Measurements from ENCODE around the gene LRFN3. TPM values are rescaled to one million over a fixed set of nuclear protein-coding genes. Genes with fewer than 3 reads are reported as not detected.

LRFN3 gene
- total RNA-seq = 1.4 and 1.6 TPM in 2 replicates

GRCh38 chr19:35935911-35936737 is at the start of gene LRFN3:
LRFN3 (plus strand) TSS chr19:35936374; CDS start chr19:35939426, 3,052 bp downstream.

GRCh38 chr19:35901854-35902661 is 34.1 kb upstream of the LRFN3 start, which contains the start of gene HCST:
HCST (plus strand) TSS chr19:35902529; CDS start chr19:35902594, 65 bp downstream.

GRCh38 chr19:35908010-35908441 is 28.1 kb upstream of the LRFN3 start, which contains the start of gene TYROBP:
TYROBP (minus strand) TSS chr19:35908295; CDS start chr19:35908228, 67 bp downstream.

Other genes with a start within 250 kb of the LRFN3 start
- gene ZBTB32, start 231.8 kb upstream of the LRFN3 start, total RNA-seq = not detected in 2 replicates
- 2.7 and 6.8 TPM in 2 replicates for gene KMT2B, start 218.4 kb upstream of the LRFN3 start, total RNA-seq
- 0.32 and 0.77 TPM in 2 replicates for gene IGFLR1, start 193.9 kb upstream of the LRFN3 start, total RNA-seq
- 10.7 and 10.9 TPM in 2 replicates for gene U2AF1L4, start 191.0 kb upstream of the LRFN3 start, total RNA-seq
- gene PSENEN, start 190.7 kb upstream of the LRFN3 start, total RNA-seq = 9.1 and 11.3 TPM in 2 replicates
- 11.2 and 11.8 TPM in 2 replicates for gene LIN37, start 187.8 kb upstream of the LRFN3 start, total RNA-seq
- 96.5 and 248 TPM in 2 replicates for gene HSPB6, start 179.3 kb upstream of the LRFN3 start, total RNA-seq
- gene PROSER3, start 178.2 kb upstream of the LRFN3 start, total RNA-seq = 2.9 and 3.2 TPM in 2 replicates
- gene ARHGAP33, start 160.8 kb upstream of the LRFN3 start, total RNA-seq = 5.0 and 7.9 TPM in 2 replicates
- gene PRODH2, start 123.5 kb upstream of the LRFN3 start, total RNA-seq = not detected in 2 replicates
- 0.16 TPM in 1 of 2 replicates, not detected in the other for gene NPHS1, start 83.9 kb upstream of the LRFN3 start, total RNA-seq
- 0.09 TPM in 1 of 2 replicates, not detected in the other for gene KIRREL2, start 79.5 kb upstream of the LRFN3 start, total RNA-seq
- 6.0 and 11.0 TPM in 2 replicates for gene APLP1, start 67.8 kb upstream of the LRFN3 start, total RNA-seq
- 2.2 and 4.9 TPM in 2 replicates for gene NFKBID, start 35.8 kb upstream of the LRFN3 start, total RNA-seq
- gene HCST, start 33.8 kb upstream of the LRFN3 start, total RNA-seq = 2.5 and 3.2 TPM in 2 replicates
- not detected in 2 replicates for gene TYROBP, start 28.1 kb upstream of the LRFN3 start, total RNA-seq
- gene SDHAF1, start 58.8 kb downstream of the LRFN3 start, total RNA-seq = 10.5 and 11.5 TPM in 2 replicates
- gene SYNE4, start 72.4 kb downstream of the LRFN3 start, total RNA-seq = 0.16 TPM in 1 of 2 replicates, not detected in the other
- gene ALKBH6, start 77.8 kb downstream of the LRFN3 start, total RNA-seq = 9.3 and 13.6 TPM in 2 replicates
- gene CLIP3, start 96.5 kb downstream of the LRFN3 start, total RNA-seq = 13.6 and 25.6 TPM in 2 replicates
- 0.94 and 1.7 TPM in 2 replicates for gene THAP8, start 117.9 kb downstream of the LRFN3 start, total RNA-seq
- gene WDR62, start 118.5 kb downstream of the LRFN3 start, total RNA-seq = 0.52 and 1.3 TPM in 2 replicates
- gene OVOL3, start 174.8 kb downstream of the LRFN3 start, total RNA-seq = not detected in 2 replicates
- 98.5 and 125 TPM in 2 replicates for gene POLR2I, start 178.5 kb downstream of the LRFN3 start, total RNA-seq
- 267 and 275 TPM in 2 replicates for gene TBCB, start 179.1 kb downstream of the LRFN3 start, total RNA-seq
- gene CAPNS1, start 203.7 kb downstream of the LRFN3 start, total RNA-seq = 499 and 549 TPM in 2 replicates
- gene COX7A1, start 216.1 kb downstream of the LRFN3 start, total RNA-seq = 31.8 and 36.7 TPM in 2 replicates

Measured in bronchial smooth muscle cell (primary cell).